IMR-90 (cell line): ENCODE measurements around the gene PRDX5. TPM values are rescaled to one million over a fixed set of nuclear protein-coding genes. Genes with fewer than 3 reads are reported as not detected.

ENCODE experiments used
- ATAC-seq: fragments of 200-7000 bp; cut with Tn5 transposase; 2 replicates; pipeline ENCODE4 v1.9.1; 2020; ENCODE audit warnings: low read depth, mild to moderate bottlenecking, moderate library complexity
- BruUV-seq: library from RNA; stranded (reverse); fragments of 400-500 nt; replicated peaks from 2 replicates; lab custom pipeline; 2021; lab: Mats Ljungman, UMichigan
- CTCF ChIA-PET: fragments of 300-600 bp; formaldehyde crosslinking; extraction: SDS; loops from one replicate; lab custom pipeline; 2021; ENCODE audit warnings: antibody characterized with exemption; lab: Yijun Ruan, JAX
- POLR2A ChIA-PET: fragments of 300-600 bp; sonication (Branson Sonifier 250); formaldehyde crosslinking; loops from one replicate; lab custom pipeline; 2022; ENCODE audit warnings: antibody characterized with exemption; ENCODE audit not compliant: unreplicated experiment; lab: Charles Lee
- DNase-seq: peaks from one replicate; pipeline ENCODE4 v3.0.0; 2013
- H2AFZ ChIP-seq: replicated peaks from 2 replicates; pipeline ENCODE3; 2013; ENCODE audit warnings: low read length, mild to moderate bottlenecking; ENCODE audit not compliant: poor library complexity
- H2AK5ac ChIP-seq: 2 replicates; pipeline ENCODE4 v1.6.1; 2013; ENCODE audit warnings: low read depth, low read length, inconsistent platforms
- H2AK9ac ChIP-seq: replicated peaks from 2 replicates; pipeline ENCODE3; 2013; ENCODE audit warnings: mild to moderate bottlenecking, low read depth, low read length, moderate library complexity; ENCODE audit not compliant: poor library complexity
- H2BK120ac ChIP-seq: 2 replicates; pipeline ENCODE4 v1.6.1; 2013; ENCODE audit warnings: low read depth, low read length, inconsistent platforms
- H2BK15ac ChIP-seq: 3 replicates; pipeline ENCODE4 v1.6.1; 2013; ENCODE audit warnings: low read depth, low read length, inconsistent platforms
- H2BK20ac ChIP-seq: 2 replicates; pipeline ENCODE4 v1.6.1; 2013; ENCODE audit warnings: low read depth, mild to moderate bottlenecking, inconsistent platforms, low read length, moderate library complexity
- H2BK5ac ChIP-seq: 2 replicates; pipeline ENCODE4 v1.6.1; 2013; ENCODE audit warnings: mild to moderate bottlenecking, low read depth, low read length, inconsistent platforms; ENCODE audit not compliant: poor library complexity, severe bottlenecking
- H3K14ac ChIP-seq: replicated peaks from 2 replicates; pipeline ENCODE4 v1.6.1; 2013; ENCODE audit warnings: low read depth, low read length, inconsistent platforms
- H3K18ac ChIP-seq: 2 replicates; pipeline ENCODE4 v1.6.1; 2013; ENCODE audit warnings: low read depth, low read length, control low read depth
- H3K23ac ChIP-seq: 2 replicates; pipeline ENCODE4 v1.6.1; 2013; ENCODE audit warnings: low read depth, low read length, inconsistent platforms
- H3K27ac ChIP-seq: 2 replicates; pipeline ENCODE4 v1.5.1; 2013; ENCODE audit warnings: mild to moderate bottlenecking, control low read depth, low read length; ENCODE audit not compliant: insufficient read depth
- H3K27me3 ChIP-seq: 2 replicates; pipeline ENCODE4 v1.6.1; 2013; ENCODE audit warnings: low read length; ENCODE audit not compliant: control insufficient read depth, insufficient read depth
- H3K36me3 ChIP-seq: 2 replicates; pipeline ENCODE4 v1.6.1; 2013; ENCODE audit warnings: low read length, mixed read lengths; ENCODE audit not compliant: control insufficient read depth, insufficient read depth
- H3K4ac ChIP-seq: 2 replicates; pipeline ENCODE4 v1.6.1; 2013; ENCODE audit warnings: low read depth, low read length, inconsistent platforms
- H3K4me1 ChIP-seq: 2 replicates; pipeline ENCODE4 v1.6.1; 2013; ENCODE audit warnings: low read length, mixed read lengths; ENCODE audit not compliant: control insufficient read depth, insufficient read depth
- H3K4me2 ChIP-seq: 2 replicates; pipeline ENCODE4 v1.6.1; 2013; ENCODE audit warnings: low read depth, mild to moderate bottlenecking, control low read depth, low read length, moderate library complexity
- H3K4me3 ChIP-seq: 2 replicates; pipeline ENCODE4 v1.5.1; 2013; ENCODE audit warnings: low read depth, mild to moderate bottlenecking, control low read depth, low read length, moderate library complexity; ENCODE audit not compliant: insufficient read depth
- H3K56ac ChIP-seq: 2 replicates; pipeline ENCODE4 v1.6.1; 2013; ENCODE audit warnings: low read length, inconsistent platforms; ENCODE audit not compliant: insufficient read depth; ENCODE audit errors: extremely low read depth
- H3K79me1 ChIP-seq, 2 experiments: 2 replicates each; pipeline ENCODE4 v1.6.1; 2013; ENCODE audit warnings: low read length in 2 of 2, inconsistent platforms in 1 of 2, low read depth in 1 of 2
- H3K9ac ChIP-seq: 2 replicates; pipeline ENCODE4 v1.6.1; 2013; ENCODE audit warnings: low read depth, low read length, control low read depth
- H3K9me1 ChIP-seq: 2 replicates; pipeline ENCODE4 v1.6.1; 2013; ENCODE audit warnings: low read length, inconsistent platforms; ENCODE audit not compliant: insufficient read depth
- H3K9me3 ChIP-seq: 2 replicates; pipeline ENCODE4 v1.6.1; 2013; ENCODE audit warnings: low read length; ENCODE audit not compliant: control insufficient read depth, insufficient read depth
- H4K20me1 ChIP-seq: 2 replicates; pipeline ENCODE4 v1.6.1; 2013; ENCODE audit warnings: low read length, inconsistent platforms; ENCODE audit not compliant: insufficient read depth
- H4K5ac ChIP-seq: 2 replicates; pipeline ENCODE4 v1.6.1; 2013; ENCODE audit warnings: mild to moderate bottlenecking, low read depth, low read length, control low read depth
- H4K8ac ChIP-seq, 2 experiments: 2 replicates each; pipeline ENCODE4 v1.6.1; 2013; ENCODE audit warnings: low read depth in 2 of 2, low read length in 2 of 2, control low read depth in 1 of 2, inconsistent platforms in 1 of 2
- H4K91ac ChIP-seq: 2 replicates; pipeline ENCODE4 v1.6.1; 2013; ENCODE audit warnings: low read depth, low read length, inconsistent platforms; ENCODE audit not compliant: insufficient read depth
- BHLHE40 ChIP-seq: fragments of 150-350 bp; IDR thresholded peaks from 2 replicates; pipeline ENCODE4 v1.6.1; 2016; ENCODE audit warnings: mild to moderate bottlenecking, low read depth, low read length
- CEBPB ChIP-seq: IDR thresholded peaks from 2 replicates; pipeline ENCODE4 v1.6.1; 2012; ENCODE audit warnings: low read depth, low read length, improper control_type of control experiment
- FOS ChIP-seq: fragments of 150-350 bp; IDR thresholded peaks from 2 replicates; pipeline ENCODE4 v1.6.1; 2016; ENCODE audit warnings: low read depth, low read length
- MAFK ChIP-seq: IDR thresholded peaks from 2 replicates; pipeline ENCODE4 v1.6.1; 2012; ENCODE audit warnings: low read depth, low read length, improper control_type of control experiment
- MAZ ChIP-seq: IDR thresholded peaks from 2 replicates; pipeline ENCODE4 v1.6.1; 2012; ENCODE audit warnings: low read depth, mild to moderate bottlenecking, low read length, improper control_type of control experiment, moderate library complexity, borderline replicate concordance
- MXI1 ChIP-seq: IDR thresholded peaks from 2 replicates; pipeline ENCODE4 v1.6.1; 2012; ENCODE audit warnings: low read depth, mild to moderate bottlenecking, low read length, moderate library complexity, borderline replicate concordance
- NFE2L2 ChIP-seq: fragments of 150-350 bp; IDR thresholded peaks from 2 replicates; pipeline ENCODE4 v1.6.1; 2016; ENCODE audit warnings: low read depth, mild to moderate bottlenecking, low read length
- RCOR1 ChIP-seq: IDR thresholded peaks from 2 replicates; pipeline ENCODE4 v1.6.1; 2012; ENCODE audit warnings: mild to moderate bottlenecking, low read length, improper control_type of control experiment; ENCODE audit not compliant: insufficient replicate concordance
- SMC3 ChIP-seq: fragments of 150-350 bp; IDR thresholded peaks from 2 replicates; pipeline ENCODE4 v1.6.1; 2016; ENCODE audit warnings: low read depth, mild to moderate bottlenecking, antibody characterized with exemption, low read length, moderate library complexity
- USF2 ChIP-seq: fragments of 150-350 bp; IDR thresholded peaks from 2 replicates; pipeline ENCODE4 v1.6.1; 2017; ENCODE audit warnings: mild to moderate bottlenecking, antibody characterized with exemption, low read length, low read depth
- WGBS, 2 experiments: methylation state at CpG; one replicate each; pipeline versions ENCODE4 v1.1.5 to v1.1.7; 2013; ENCODE audit warnings: missing lambda C conversion rate in 2 of 2; ENCODE audit not compliant: insufficient read length in 1 of 2; ENCODE audit errors: extremely low coverage in 2 of 2; 5-methylcytosine and 5-hydroxymethylcytosine counted together
- dilution Hi-C: fragments of 300-500 bp; cut with HindIII; formaldehyde crosslinking; loops from one replicate; pipeline ENCODE4 v1.14.3; 2018; ENCODE audit warnings: low sequenced_read_pairs; ENCODE audit not compliant: unreplicated experiment
- in situ Hi-C: fragments of 300-500 bp; cut with MboI; formaldehyde crosslinking; loops from 3 replicates; pipeline ENCODE4 v1.14.3; 2019; ENCODE audit warnings: low sequenced_read_pairs, inconsistent platforms, mixed read lengths
- intact Hi-C: fragments of 100-400 bp; cut with micrococcal nuclease; formaldehyde crosslinking; loops from 2 replicates; pipeline ENCODE4 v1.10.0; 2022
- polyA plus RNA-seq, 3 experiments: library from polyadenylated mRNA; depleted of rRNA; stranded (reverse); fragments of >200 nt; gene quantifications; 2 replicates each; pipeline ENCODE4 v1.2.3, GENCODE V29; 2012; ENCODE audit warnings: low replicate concordance in 1 of 3
- total RNA-seq: library from RNA; depleted of rRNA; stranded (reverse); fragments of >200 nt; gene quantifications from 2 replicates; pipeline ENCODE4 v1.2.3, GENCODE V29; 2012

PRDX5 gene
- total and polyA plus RNA-seq, 2 of the 4 experiments (the other 2 are of a cell fraction): 120 to 292 TPM

DNA sequence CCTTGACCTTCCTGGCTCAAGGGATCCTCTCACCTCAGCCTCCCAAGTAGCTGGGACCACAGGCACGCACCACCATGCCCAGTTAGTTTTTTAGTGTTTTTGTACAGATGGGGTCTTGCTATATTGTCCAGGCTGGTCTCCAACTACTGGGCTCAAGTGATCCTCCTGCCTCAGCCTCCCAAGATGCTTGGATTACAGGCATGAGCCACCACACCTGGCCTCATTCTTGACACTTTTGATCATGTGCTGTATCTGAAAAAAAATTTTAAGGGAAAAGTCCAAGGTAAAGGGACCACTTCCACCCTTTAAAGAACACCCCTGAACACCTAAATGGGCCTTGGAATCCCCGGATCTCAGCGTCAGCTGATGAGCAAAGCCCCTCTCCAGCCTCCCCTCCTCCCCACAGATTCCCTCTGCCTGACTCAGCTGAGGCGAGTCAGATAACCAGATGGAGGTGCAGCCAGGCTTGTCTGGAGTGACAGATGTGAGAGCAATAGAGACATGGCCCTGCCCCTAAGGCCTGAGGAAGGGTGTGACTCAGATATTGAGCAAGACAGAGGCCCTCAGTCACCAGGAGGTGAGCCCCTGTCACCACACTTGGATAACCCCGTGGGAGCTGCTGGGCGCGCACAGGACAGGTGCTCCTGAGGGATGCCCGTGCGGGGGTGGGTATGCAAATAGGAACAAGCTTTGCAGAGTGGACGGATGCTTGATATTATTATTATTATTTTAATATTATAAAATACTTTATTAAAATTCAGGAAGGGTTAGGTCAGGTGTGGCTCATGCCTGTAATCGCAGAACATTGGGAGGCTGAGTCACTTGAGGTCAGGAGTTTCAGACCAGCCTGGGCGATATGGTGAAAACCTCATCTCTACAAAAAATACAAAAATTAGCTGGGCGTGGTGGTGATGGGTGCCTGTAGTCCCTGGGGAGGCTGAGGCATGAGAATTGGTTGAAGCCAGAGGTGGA, 17.1 kb downstream of the PRDX5 start:
- ChIA-PET POLR2A (interaction anchor here (0.6 kb wide), 1 partner anchor 17 kb away, joined by 3 read pairs; the partner anchor contains the start of gene PRDX5), CTCF (interaction anchor here (1.3 kb wide), 1 partner anchor 30 kb away, joined by 3 read pairs; no protein-coding TSS in a partner anchor)
- intact Hi-C loops: no loop called here

More for the DNA sequence above, 17.1 kb downstream of the PRDX5 start:
- Histone ChIP-seq H2AFZ (peak overlapping the region; percentile 72), H2BK5ac (peak overlapping the region; percentile 44), H2BK15ac (peak overlapping the region; percentile 49; the same call in 1 of the 3 replicates), H3K27ac (no peak overlapping the region), H4K20me1 (0 out of 2 replicates have a peak, but pooled peaks cover 3% of the 10 kb centered on the region), H3K9me3 (no peaks in the 10 kb centered on the region), H4K5ac (0 out of 2 replicates have a peak overlapping the region, but pooled peaks have one; percentile 4), H3K9me1 (peaks cover 8% of the 10 kb centered on the region), H3K27me3 (peaks cover 5% of the 10 kb centered on the region; the same call in 1 of the 2 replicates), H3K9ac (no peak overlapping the region), H3K4me3 (no peak overlapping the region), H2BK120ac (peak overlapping the region; percentile 44), H3K23ac (no peak overlapping the region), H3K18ac (no peak overlapping the region), H3K79me1 (no peaks in the 10 kb centered on the region), H2AK9ac (peak overlapping the region; percentile 85), H3K36me3 (no peaks in the 10 kb centered on the region), H2BK20ac (peak overlapping the region; percentile 83), H3K4ac (peak overlapping the region; percentile 33), H4K8ac (peak overlapping the region in 1 of 2 experiments; percentile 52; a peak in 1 of 4 replicates), H3K14ac (no peak overlapping the region; the same call in 1 of the 2 replicates), H3K56ac (no peak overlapping the region), H3K4me2 (no peak overlapping the region), H3K4me1 (peaks cover 7% of the 10 kb centered on the region), H2AK5ac (peak overlapping the region; percentile 94), H4K91ac (peak overlapping the region; percentile 21; the same call in 1 of the 2 replicates)
- dilution Hi-C loops (no loop called here), in situ Hi-C loops (no loop called here)
- ATAC-seq (peak; percentile 90), DNase-seq (peak; percentile 96)
- no TSS peak for BruUV-seq
- no CpG with 5 or more reads among the region's 13 CpGs for WGBS, 2 experiments
- TF ChIP-seq MAZ (peak; percentile 82), SMC3 (no peak), MAFK (no peak; the same call in 1 of the 2 replicates), CEBPB (peak; percentile 99), NFE2L2 (peak; percentile 2; the same call in 1 of the 2 replicates), MXI1 (no peak), BHLHE40 (peak; percentile 38; the same call in 1 of the 2 replicates), FOS (peak; percentile 87), RCOR1 (peak; percentile 98), USF2 (peak; percentile 76)
